HEK293T (cell line): ENCODE data around the gene FCER2.
"Not testable (repeated sequence)": the region's sequence is repeated elsewhere in the genome, so short reads cannot be mapped to it uniquely, and the experiment has no call there.

Source experiments
- CTCF ChIA-PET: fragments of 350-600 bp; formaldehyde crosslinking; extraction: SDS; loops from one replicate; lab custom pipeline; 2021; ENCODE audit warnings: antibody characterized with exemption, inconsistent platforms; lab: Yijun Ruan, JAX
- POLR2A ChIA-PET: fragments of 350-600 bp; formaldehyde crosslinking; extraction: SDS; loops from one replicate; lab custom pipeline; 2020; ENCODE audit warnings: antibody characterized with exemption, inconsistent platforms; lab: Yijun Ruan, JAX
- DNase-seq: peaks from one replicate; pipeline ENCODE4 v3.0.0; 2012; ENCODE audit warnings: mixed read lengths; ENCODE audit errors: extremely low spot score
- ARNT ChIP-seq: fragments of 450-650 bp; IDR thresholded peaks from 2 replicates; pipeline ENCODE4 v1.6.1; 2017; ENCODE audit warnings: mild to moderate bottlenecking
- BHLHE40 ChIP-seq: fragments of 450-650 bp; IDR thresholded peaks from 2 replicates; pipeline ENCODE4 v1.6.1; 2016; ENCODE audit warnings: mild to moderate bottlenecking, moderate library complexity, borderline replicate concordance
- CTBP1 ChIP-seq: fragments of 450-650 bp; IDR thresholded peaks from 2 replicates; pipeline ENCODE4 v1.6.1; 2016; ENCODE audit warnings: borderline replicate concordance
- ELF4 ChIP-seq: fragments of 450-650 bp; IDR thresholded peaks from 2 replicates; pipeline ENCODE4 v1.6.1; 2017; ENCODE audit warnings: antibody characterized with exemption
- FOXA1 ChIP-seq: fragments of 450-650 bp; IDR thresholded peaks from 2 replicates; pipeline ENCODE4 v1.6.1; 2016; ENCODE audit warnings: mild to moderate bottlenecking
- FOXK2 ChIP-seq: fragments of 450-650 bp; IDR thresholded peaks from 2 replicates; pipeline ENCODE4 v1.6.1; 2016; ENCODE audit warnings: mild to moderate bottlenecking
- FOXM1 ChIP-seq: fragments of 450-650 bp; IDR thresholded peaks from 2 replicates; pipeline ENCODE4 v1.6.1; 2017; ENCODE audit warnings: mild to moderate bottlenecking, borderline replicate concordance
- HDGF ChIP-seq: fragments of 450-650 bp; IDR thresholded peaks from 2 replicates; pipeline ENCODE4 v1.6.1; 2017; ENCODE audit warnings: antibody characterized with exemption, borderline replicate concordance
- L3MBTL2 ChIP-seq: fragments of 450-650 bp; conservative IDR thresholded peaks from 2 replicates; pipeline ENCODE4 v1.6.1; 2016; ENCODE audit warnings: mild to moderate bottlenecking
- LEF1 ChIP-seq: fragments of 450-650 bp; IDR thresholded peaks from 2 replicates; pipeline ENCODE4 v1.6.1; 2017; ENCODE audit warnings: mild to moderate bottlenecking, borderline replicate concordance
- NFRKB ChIP-seq: fragments of 450-650 bp; IDR thresholded peaks from 2 replicates; pipeline ENCODE4 v1.6.1; 2016; ENCODE audit warnings: mild to moderate bottlenecking, moderate library complexity
- PKNOX1 ChIP-seq: fragments of 450-650 bp; IDR thresholded peaks from 2 replicates; pipeline ENCODE4 v1.6.1; 2016
- SP1 ChIP-seq: fragments of 450-650 bp; IDR thresholded peaks from 2 replicates; pipeline ENCODE4 v1.6.1; 2017
- SUZ12 ChIP-seq: fragments of 450-650 bp; IDR thresholded peaks from 2 replicates; pipeline ENCODE4 v1.6.1; 2016; ENCODE audit warnings: mild to moderate bottlenecking
- TARDBP ChIP-seq: fragments of 450-650 bp; IDR thresholded peaks from 2 replicates; pipeline ENCODE4 v1.6.1; 2016
- ZNF384 ChIP-seq: fragments of 450-650 bp; IDR thresholded peaks from 2 replicates; pipeline ENCODE4 v1.6.1; 2016

FCER2 gene

GRCh38 chr19:7701654-7702457 lies at the start of gene FCER2:
TSS of gene FCER2 (minus strand) at chr19:7702131. CDS start at chr19:7699760, 2,371 bp downstream.
- no peak for DNase-seq
- ChIA-PET POLR2A (no interaction called here), CTCF (no interaction called here)
- TF ChIP-seq ELF4, result no peak

- TF ChIP-seq BHLHE40, result no peak
- no peak for TF ChIP-seq TARDBP
- no peak for TF ChIP-seq L3MBTL2
- TF ChIP-seq CTBP1, result no peak
- TF ChIP-seq FOXA1, result no peak
- TF ChIP-seq LEF1, result no peak
- no peak for TF ChIP-seq ELF4
- TF ChIP-seq FOXM1, result no peak
- TF ChIP-seq NFRKB, result no peak
- no peak for TF ChIP-seq PKNOX1
- no peak for TF ChIP-seq FOXK2
- no peak for TF ChIP-seq SUZ12
- no peak for DNase-seq
- ChIA-PET POLR2A (no interaction called here), CTCF (no interaction called here)
Observed at GRCh38 chr19:7751157-7751783, 49.3 kb upstream of the FCER2 start.

GRCh38 chr19:7748756-7749155 lies 46.8 kb upstream of the FCER2 start:
- DNase-seq, result no peak
- ChIA-PET CTCF (no interaction called here), POLR2A (no interaction called here)
- TF ChIP-seq ZNF384 (no peak), HDGF (no peak), NFRKB (no peak), PKNOX1 (no peak), LEF1 (no peak), ARNT (no peak), SP1 (no peak), SUZ12 (no peak), FOXA1 (no peak), TARDBP (no peak), BHLHE40 (no peak)

- TF ChIP-seq NFRKB (no peak), BHLHE40 (no peak), ELF4 (no peak)
- CTCF ChIA-PET, result no interaction called here
- DNase-seq, result no peak
- POLR2A ChIA-PET, result no interaction called here
Observed at GRCh38 chr19:7748171-7748570, 46.2 kb upstream of the FCER2 start.

- CTCF ChIA-PET, result no interaction called here
- POLR2A ChIA-PET, result no interaction called here
- no peak for DNase-seq
- no peak for TF ChIP-seq L3MBTL2
- no peak for TF ChIP-seq HDGF
- TF ChIP-seq NFRKB, result no peak
- no peak for TF ChIP-seq SUZ12
Observed at GRCh38 chr19:7746903-7747884, 45.3 kb upstream of the FCER2 start, which contains the start of gene CD209. TSS of gene CD209 (minus strand) at chr19:7747534. CDS start at chr19:7747511, 23 bp downstream.

- POLR2A ChIA-PET, DNase-seq, CTCF ChIA-PET: not testable (repeated sequence)
Observed at GRCh38 chr19:7746306-7746705, 44.4 kb upstream of the FCER2 start.

GRCh38 chr19:7744871-7745650 lies 43.1 kb upstream of the FCER2 start:
- ChIA-PET CTCF (no interaction called here), POLR2A (no interaction called here)
- no peak for DNase-seq
- TF ChIP-seq SP1, result no peak
- no peak for TF ChIP-seq SUZ12
- no peak for TF ChIP-seq NFRKB
- no peak for TF ChIP-seq TARDBP
- TF ChIP-seq HDGF, result no peak
- no peak for TF ChIP-seq CTBP1
- no peak for TF ChIP-seq ARNT
- TF ChIP-seq FOXA1, result no peak
- TF ChIP-seq FOXK2, result no peak
- no peak for TF ChIP-seq L3MBTL2
- no peak for TF ChIP-seq PKNOX1
- TF ChIP-seq FOXM1, result no peak
- TF ChIP-seq ZNF384, result no peak
- TF ChIP-seq LEF1, result no peak
- no peak for TF ChIP-seq ELF4
- TF ChIP-seq BHLHE40, result no peak
